Erythroblast (primary cell): ENCODE data around the gene ARHGDIA.

Experiments
- GATA1 ChIP-seq: IDR thresholded peaks from 2 replicates; pipeline ENCODE4 v1.6.1; 2011; ENCODE audit warnings: low read depth, mild to moderate bottlenecking, control low read depth, low read length, moderate library complexity
- POLR2A ChIP-seq: IDR thresholded peaks from 2 replicates; pipeline ENCODE4 v1.6.1; 2011; ENCODE audit warnings: mild to moderate bottlenecking, low read length

GRCh38 chr17:81851423-81851822, 19.7 kb downstream of the ARHGDIA start:
- no peak for TF ChIP-seq POLR2A
- no peak for TF ChIP-seq GATA1
